GM23338 (cell line): ENCODE data around the gene PLEKHG4B. TPM values are rescaled to one million over a fixed set of nuclear protein-coding genes. Genes with fewer than 3 reads are reported as not detected.

ENCODE experiments used
- ATAC-seq: fragments of 200-7000 bp; cut with Tn5 transposase; 3 replicates; pipeline ENCODE4 v1.9.1; 2020
- DNase-seq: peaks from one replicate; pipeline ENCODE4 v3.0.0-alpha.2; 2015; ENCODE audit warnings: low spot score
- H2AFZ ChIP-seq: fragments of 200-600 bp; sonication (generic); 2 replicates; pipeline ENCODE4 v1.8.0; 2016; ENCODE audit warnings: antibody characterized with exemption, mild to moderate bottlenecking, moderate library complexity
- H3F3A ChIP-seq: fragments of 200-600 bp; sonication (generic); replicated peaks from 2 replicates; pipeline ENCODE4 v1.8.0; 2017; ENCODE audit warnings: antibody characterized with exemption, mixed run types, low read depth
- H3K27ac ChIP-seq: fragments of 200-600 bp; sonication (generic); 2 replicates; pipeline ENCODE4 v1.6.1; 2016; ENCODE audit warnings: low read depth
- H3K27me3 ChIP-seq: fragments of 200-600 bp; sonication (generic); 2 replicates; pipeline ENCODE4 v1.8.0; 2016; ENCODE audit warnings: mild to moderate bottlenecking, mixed run types, moderate library complexity; ENCODE audit not compliant: insufficient read depth
- H3K36me3 ChIP-seq: fragments of 200-600 bp; sonication (generic); 2 replicates; pipeline ENCODE4 v1.8.0; 2016; ENCODE audit warnings: mild to moderate bottlenecking; ENCODE audit not compliant: insufficient read depth
- H3K4me1 ChIP-seq: fragments of 200-600 bp; sonication (generic); 2 replicates; pipeline ENCODE4 v1.8.0; 2016; ENCODE audit warnings: mild to moderate bottlenecking, moderate library complexity; ENCODE audit not compliant: insufficient read depth
- H3K4me2 ChIP-seq: fragments of 200-600 bp; sonication (generic); 2 replicates; pipeline ENCODE4 v1.7.1; 2017; ENCODE audit warnings: mixed run types
- H3K4me3 ChIP-seq: fragments of 200-600 bp; sonication (generic); 2 replicates; pipeline ENCODE4 v1.6.1; 2016; ENCODE audit warnings: mixed run types
- H3K79me2 ChIP-seq: fragments of 200-600 bp; sonication (generic); replicated peaks from 2 replicates; pipeline ENCODE4 v1.8.0; 2017; ENCODE audit warnings: mild to moderate bottlenecking; ENCODE audit not compliant: insufficient read depth
- H3K9me2 ChIP-seq: fragments of 200-600 bp; sonication (generic); 2 replicates; pipeline ENCODE4 v1.8.0; 2017; ENCODE audit not compliant: insufficient read depth
- H4K20me1 ChIP-seq: fragments of 200-600 bp; sonication (generic); replicated peaks from 2 replicates; pipeline ENCODE4 v1.8.0; 2017; ENCODE audit warnings: mild to moderate bottlenecking; ENCODE audit not compliant: insufficient read depth
- H3K27ac Mint-ChIP-seq: 2 replicates; pipeline ENCODE4 v1.8.0; 2020; ENCODE audit warnings: inconsistent platforms, mild to moderate bottlenecking, moderate library complexity, mixed read lengths
- H3K27me3 Mint-ChIP-seq: 3 replicates; pipeline ENCODE4 v1.8.0; 2022; ENCODE audit warnings: low read depth, mild to moderate bottlenecking, moderate library complexity, mixed read lengths, inconsistent platforms; ENCODE audit not compliant: insufficient read depth, poor library complexity
- H3K36me3 Mint-ChIP-seq: 3 replicates; pipeline ENCODE4 v1.8.0; 2021; ENCODE audit warnings: low read depth, mild to moderate bottlenecking, inconsistent platforms, moderate library complexity, mixed read lengths
- H3K4me1 Mint-ChIP-seq: 3 replicates; pipeline ENCODE4 v1.8.0; 2020; ENCODE audit warnings: mild to moderate bottlenecking, inconsistent platforms, mixed read lengths
- H3K4me3 Mint-ChIP-seq: 3 replicates; pipeline ENCODE4 v1.8.0; 2021; ENCODE audit warnings: moderate library complexity, mild to moderate bottlenecking, inconsistent platforms, mixed read lengths
- H3K9me3 Mint-ChIP-seq: 3 replicates; pipeline ENCODE4 v1.8.0; 2020; ENCODE audit warnings: moderate library complexity, mild to moderate bottlenecking, inconsistent platforms, mixed read lengths
- CREB1 ChIP-seq: fragments of 250-450 bp; sonication (Bioruptor Pico); IDR thresholded peaks from 2 replicates; pipeline ENCODE4 v1.5.0; 2020; ENCODE audit warnings: low read depth, mild to moderate bottlenecking, moderate library complexity
- EZH2 ChIP-seq: fragments of 200-600 bp; sonication (generic); IDR thresholded peaks from one replicate; pipeline ENCODE4 v1.8.0; 2017; ENCODE audit warnings: antibody characterized with exemption, mild to moderate bottlenecking, low read depth; ENCODE audit not compliant: unreplicated experiment
- EZH2phosphoT487 ChIP-seq: fragments of 200-600 bp; sonication (generic); IDR thresholded peaks from one replicate; pipeline ENCODE4 v1.8.1; 2018; ENCODE audit warnings: antibody characterized with exemption; ENCODE audit not compliant: unreplicated experiment
- NANOG ChIP-seq: IDR thresholded peaks from 2 replicates; pipeline ENCODE4 v1.6.1; 2016; ENCODE audit warnings: antibody characterized with exemption, borderline replicate concordance
- POLR2AphosphoS5 ChIP-seq: IDR thresholded peaks from 2 replicates; pipeline ENCODE4 v1.6.1; 2016; ENCODE audit warnings: antibody characterized with exemption, low read depth
- STAT1 ChIP-seq: IDR thresholded peaks from one replicate; pipeline ENCODE4 v1.6.1; 2016; ENCODE audit warnings: antibody characterized with exemption; ENCODE audit not compliant: unreplicated experiment
- polyA plus RNA-seq: library from polyadenylated mRNA; unstranded; fragments of >200 nt; fragmentation: Nextera tagmentation; extraction: Ambion mirVana; gene quantifications from 2 replicates; pipeline ENCODE4 v1.2.1, GENCODE V29; 2016
- total RNA-seq: library from RNA; depleted of rRNA; stranded (reverse); fragments of >200 nt; shearing (Covaris generic); gene quantifications from 2 replicates; pipeline ENCODE4 v1.2.3, GENCODE V29; 2014
- TF ChIP-seq, protein P1 (sequence below): IDR thresholded peaks from 2 replicates; pipeline ENCODE4 v1.6.1; 2016; ENCODE audit warnings: antibody characterized with exemption
- TF ChIP-seq, protein P2 (sequence below), 2 experiments: fragments of 200-600 bp in 1 of 2; sonication (generic) in 1 of 2; conservative IDR thresholded peaks; 2 replicates each; pipeline versions ENCODE4 v1.5.1 to v1.6.1; 2016 to 2017; ENCODE audit warnings: antibody characterized with exemption in 2 of 2, low read depth in 2 of 2, mild to moderate bottlenecking in 2 of 2, moderate library complexity in 1 of 2
- TF ChIP-seq, protein P3 (sequence below): IDR thresholded peaks from one replicate; pipeline ENCODE4 v1.6.1; 2018; ENCODE audit warnings: antibody characterized with exemption; ENCODE audit not compliant: unreplicated experiment
- TF ChIP-seq, protein P4 (sequence below): fragments of 250-450 bp; sonication (Bioruptor Pico); IDR thresholded peaks from 2 replicates; pipeline ENCODE4 v1.5.0; 2020; ENCODE audit warnings: mild to moderate bottlenecking, moderate library complexity

Gene PLEKHG4B
- total and polyA plus RNA-seq, 2 experiments from 2014 or later, result 33.5 to 54.8 TPM

DNA sequence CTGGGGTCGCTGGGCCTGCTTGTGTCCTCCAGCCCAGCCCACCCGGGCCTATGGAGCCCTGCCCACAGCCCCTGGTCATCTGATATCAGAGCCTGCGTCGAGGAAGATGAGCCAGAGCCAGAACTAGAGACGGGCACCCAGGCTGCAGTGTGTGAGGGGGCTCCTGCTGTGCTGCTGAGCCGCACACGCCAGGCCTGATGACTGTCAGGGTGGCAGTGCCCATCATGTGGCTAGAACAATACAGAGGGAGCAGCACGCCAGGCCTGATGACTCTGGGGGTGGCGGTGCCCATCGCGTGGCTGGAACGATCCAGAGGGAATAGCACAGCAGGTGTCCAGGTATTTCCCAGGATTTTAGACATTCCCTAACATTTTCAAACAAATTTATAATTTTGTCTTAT, 90.2 kb downstream of the PLEKHG4B start:
- Mint-ChIP-seq H3K4me1 (peaks cover 12% of the 10 kb centered on the region), H3K4me3 (no peak overlapping the region), H3K36me3 (peaks cover 32% of the 10 kb centered on the region), H3K27me3 (peaks cover 2% of the 10 kb centered on the region), H3K9me3 (no peaks in the 10 kb centered on the region; the same call in 2 of the 3 replicates), H3K27ac (no peak overlapping the region)
- Histone ChIP-seq H3K4me3 (no peak overlapping the region), H3K27me3 (no peaks in the 10 kb centered on the region), H3K36me3 (peaks cover 3% of the 10 kb centered on the region; the same call in 1 of the 2 replicates), H3K4me1 (no peaks in the 10 kb centered on the region), H3F3A (no peaks in the 10 kb centered on the region), H2AFZ (no peak overlapping the region), H3K79me2 (no peaks in the 10 kb centered on the region), H3K4me2 (no peak overlapping the region), H3K9me2 (no peaks in the 10 kb centered on the region), H3K27ac (no peak overlapping the region), H4K20me1 (no peaks in the 10 kb centered on the region; the same call in 1 of the 2 replicates)
- ATAC-seq (no peak), DNase-seq (no peak)
- no peak for TF ChIP-seq EZH2phosphoT487
- TF ChIP-seq, protein P1, sequence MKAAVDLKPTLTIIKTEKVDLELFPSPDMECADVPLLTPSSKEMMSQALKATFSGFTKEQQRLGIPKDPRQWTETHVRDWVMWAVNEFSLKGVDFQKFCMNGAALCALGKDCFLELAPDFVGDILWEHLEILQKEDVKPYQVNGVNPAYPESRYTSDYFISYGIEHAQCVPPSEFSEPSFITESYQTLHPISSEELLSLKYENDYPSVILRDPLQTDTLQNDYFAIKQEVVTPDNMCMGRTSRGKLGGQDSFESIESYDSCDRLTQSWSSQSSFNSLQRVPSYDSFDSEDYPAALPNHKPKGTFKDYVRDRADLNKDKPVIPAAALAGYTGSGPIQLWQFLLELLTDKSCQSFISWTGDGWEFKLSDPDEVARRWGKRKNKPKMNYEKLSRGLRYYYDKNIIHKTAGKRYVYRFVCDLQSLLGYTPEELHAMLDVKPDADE, result no peak
- TF ChIP-seq, protein P2, sequence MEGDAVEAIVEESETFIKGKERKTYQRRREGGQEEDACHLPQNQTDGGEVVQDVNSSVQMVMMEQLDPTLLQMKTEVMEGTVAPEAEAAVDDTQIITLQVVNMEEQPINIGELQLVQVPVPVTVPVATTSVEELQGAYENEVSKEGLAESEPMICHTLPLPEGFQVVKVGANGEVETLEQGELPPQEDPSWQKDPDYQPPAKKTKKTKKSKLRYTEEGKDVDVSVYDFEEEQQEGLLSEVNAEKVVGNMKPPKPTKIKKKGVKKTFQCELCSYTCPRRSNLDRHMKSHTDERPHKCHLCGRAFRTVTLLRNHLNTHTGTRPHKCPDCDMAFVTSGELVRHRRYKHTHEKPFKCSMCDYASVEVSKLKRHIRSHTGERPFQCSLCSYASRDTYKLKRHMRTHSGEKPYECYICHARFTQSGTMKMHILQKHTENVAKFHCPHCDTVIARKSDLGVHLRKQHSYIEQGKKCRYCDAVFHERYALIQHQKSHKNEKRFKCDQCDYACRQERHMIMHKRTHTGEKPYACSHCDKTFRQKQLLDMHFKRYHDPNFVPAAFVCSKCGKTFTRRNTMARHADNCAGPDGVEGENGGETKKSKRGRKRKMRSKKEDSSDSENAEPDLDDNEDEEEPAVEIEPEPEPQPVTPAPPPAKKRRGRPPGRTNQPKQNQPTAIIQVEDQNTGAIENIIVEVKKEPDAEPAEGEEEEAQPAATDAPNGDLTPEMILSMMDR (conservative IDR thresholded peaks at IDR 0.05; ENCODE audit: low read depth in 2 of 2), result no peak
- TF ChIP-seq, protein P3, sequence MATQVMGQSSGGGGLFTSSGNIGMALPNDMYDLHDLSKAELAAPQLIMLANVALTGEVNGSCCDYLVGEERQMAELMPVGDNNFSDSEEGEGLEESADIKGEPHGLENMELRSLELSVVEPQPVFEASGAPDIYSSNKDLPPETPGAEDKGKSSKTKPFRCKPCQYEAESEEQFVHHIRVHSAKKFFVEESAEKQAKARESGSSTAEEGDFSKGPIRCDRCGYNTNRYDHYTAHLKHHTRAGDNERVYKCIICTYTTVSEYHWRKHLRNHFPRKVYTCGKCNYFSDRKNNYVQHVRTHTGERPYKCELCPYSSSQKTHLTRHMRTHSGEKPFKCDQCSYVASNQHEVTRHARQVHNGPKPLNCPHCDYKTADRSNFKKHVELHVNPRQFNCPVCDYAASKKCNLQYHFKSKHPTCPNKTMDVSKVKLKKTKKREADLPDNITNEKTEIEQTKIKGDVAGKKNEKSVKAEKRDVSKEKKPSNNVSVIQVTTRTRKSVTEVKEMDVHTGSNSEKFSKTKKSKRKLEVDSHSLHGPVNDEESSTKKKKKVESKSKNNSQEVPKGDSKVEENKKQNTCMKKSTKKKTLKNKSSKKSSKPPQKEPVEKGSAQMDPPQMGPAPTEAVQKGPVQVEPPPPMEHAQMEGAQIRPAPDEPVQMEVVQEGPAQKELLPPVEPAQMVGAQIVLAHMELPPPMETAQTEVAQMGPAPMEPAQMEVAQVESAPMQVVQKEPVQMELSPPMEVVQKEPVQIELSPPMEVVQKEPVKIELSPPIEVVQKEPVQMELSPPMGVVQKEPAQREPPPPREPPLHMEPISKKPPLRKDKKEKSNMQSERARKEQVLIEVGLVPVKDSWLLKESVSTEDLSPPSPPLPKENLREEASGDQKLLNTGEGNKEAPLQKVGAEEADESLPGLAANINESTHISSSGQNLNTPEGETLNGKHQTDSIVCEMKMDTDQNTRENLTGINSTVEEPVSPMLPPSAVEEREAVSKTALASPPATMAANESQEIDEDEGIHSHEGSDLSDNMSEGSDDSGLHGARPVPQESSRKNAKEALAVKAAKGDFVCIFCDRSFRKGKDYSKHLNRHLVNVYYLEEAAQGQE, result no peak
- no peak for TF ChIP-seq STAT1
- TF ChIP-seq NANOG, result no peak
- no peak for TF ChIP-seq POLR2AphosphoS5
- TF ChIP-seq CREB1 (CRISPR knock-in tag), result no peak
- no peak for TF ChIP-seq EZH2

DNA sequence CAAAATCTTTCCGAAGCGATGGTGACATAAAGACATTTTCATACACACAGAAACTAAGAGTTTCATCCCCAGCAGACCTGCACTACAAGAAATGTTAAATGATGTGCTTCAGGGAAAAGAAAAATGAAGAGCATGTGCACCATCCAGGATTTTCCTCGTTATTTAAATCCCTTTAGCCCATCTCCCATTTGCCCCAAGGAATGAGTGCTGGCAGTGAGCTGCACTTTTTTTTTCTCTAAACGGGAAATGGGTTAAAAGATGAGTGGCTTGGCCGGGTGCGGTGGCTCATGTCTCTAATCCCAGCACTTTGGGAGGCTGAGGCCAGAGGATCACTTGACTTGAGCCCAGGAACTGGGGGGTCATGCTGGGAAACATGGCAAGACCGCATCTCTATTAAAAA, 92.5 kb downstream of the PLEKHG4B start:
- Histone ChIP-seq H3K4me3 (no peak overlapping the region), H3K27ac (no peak overlapping the region), H3F3A (0 out of 2 replicates have a peak, but pooled peaks cover 2% of the 10 kb centered on the region), H3K79me2 (no peaks in the 10 kb centered on the region), H3K4me2 (no peak overlapping the region), H3K4me1 (no peaks in the 10 kb centered on the region; the same call in 1 of the 2 replicates), H3K36me3 (peaks cover 3% of the 10 kb centered on the region; the same call in 1 of the 2 replicates), H3K27me3 (no peaks in the 10 kb centered on the region), H3K9me2 (no peaks in the 10 kb centered on the region), H4K20me1 (no peaks in the 10 kb centered on the region; the same call in 1 of the 2 replicates), H2AFZ (no peak overlapping the region)
- H3K36me3 Mint-ChIP-seq, result peaks cover 24% of the 10 kb centered on the region
- peaks cover 22% of the 10 kb centered on the region for H3K4me1 Mint-ChIP-seq
- DNase-seq, result no peak
- H3K9me3 Mint-ChIP-seq, result no peaks in the 10 kb centered on the region; the same call in 2 of the 3 replicates
- no peak for ATAC-seq
- H3K4me3 Mint-ChIP-seq, result no peak overlapping the region
- H3K27ac Mint-ChIP-seq, result no peak overlapping the region
- peaks cover 8% of the 10 kb centered on the region for H3K27me3 Mint-ChIP-seq
- TF ChIP-seq, protein P4, sequence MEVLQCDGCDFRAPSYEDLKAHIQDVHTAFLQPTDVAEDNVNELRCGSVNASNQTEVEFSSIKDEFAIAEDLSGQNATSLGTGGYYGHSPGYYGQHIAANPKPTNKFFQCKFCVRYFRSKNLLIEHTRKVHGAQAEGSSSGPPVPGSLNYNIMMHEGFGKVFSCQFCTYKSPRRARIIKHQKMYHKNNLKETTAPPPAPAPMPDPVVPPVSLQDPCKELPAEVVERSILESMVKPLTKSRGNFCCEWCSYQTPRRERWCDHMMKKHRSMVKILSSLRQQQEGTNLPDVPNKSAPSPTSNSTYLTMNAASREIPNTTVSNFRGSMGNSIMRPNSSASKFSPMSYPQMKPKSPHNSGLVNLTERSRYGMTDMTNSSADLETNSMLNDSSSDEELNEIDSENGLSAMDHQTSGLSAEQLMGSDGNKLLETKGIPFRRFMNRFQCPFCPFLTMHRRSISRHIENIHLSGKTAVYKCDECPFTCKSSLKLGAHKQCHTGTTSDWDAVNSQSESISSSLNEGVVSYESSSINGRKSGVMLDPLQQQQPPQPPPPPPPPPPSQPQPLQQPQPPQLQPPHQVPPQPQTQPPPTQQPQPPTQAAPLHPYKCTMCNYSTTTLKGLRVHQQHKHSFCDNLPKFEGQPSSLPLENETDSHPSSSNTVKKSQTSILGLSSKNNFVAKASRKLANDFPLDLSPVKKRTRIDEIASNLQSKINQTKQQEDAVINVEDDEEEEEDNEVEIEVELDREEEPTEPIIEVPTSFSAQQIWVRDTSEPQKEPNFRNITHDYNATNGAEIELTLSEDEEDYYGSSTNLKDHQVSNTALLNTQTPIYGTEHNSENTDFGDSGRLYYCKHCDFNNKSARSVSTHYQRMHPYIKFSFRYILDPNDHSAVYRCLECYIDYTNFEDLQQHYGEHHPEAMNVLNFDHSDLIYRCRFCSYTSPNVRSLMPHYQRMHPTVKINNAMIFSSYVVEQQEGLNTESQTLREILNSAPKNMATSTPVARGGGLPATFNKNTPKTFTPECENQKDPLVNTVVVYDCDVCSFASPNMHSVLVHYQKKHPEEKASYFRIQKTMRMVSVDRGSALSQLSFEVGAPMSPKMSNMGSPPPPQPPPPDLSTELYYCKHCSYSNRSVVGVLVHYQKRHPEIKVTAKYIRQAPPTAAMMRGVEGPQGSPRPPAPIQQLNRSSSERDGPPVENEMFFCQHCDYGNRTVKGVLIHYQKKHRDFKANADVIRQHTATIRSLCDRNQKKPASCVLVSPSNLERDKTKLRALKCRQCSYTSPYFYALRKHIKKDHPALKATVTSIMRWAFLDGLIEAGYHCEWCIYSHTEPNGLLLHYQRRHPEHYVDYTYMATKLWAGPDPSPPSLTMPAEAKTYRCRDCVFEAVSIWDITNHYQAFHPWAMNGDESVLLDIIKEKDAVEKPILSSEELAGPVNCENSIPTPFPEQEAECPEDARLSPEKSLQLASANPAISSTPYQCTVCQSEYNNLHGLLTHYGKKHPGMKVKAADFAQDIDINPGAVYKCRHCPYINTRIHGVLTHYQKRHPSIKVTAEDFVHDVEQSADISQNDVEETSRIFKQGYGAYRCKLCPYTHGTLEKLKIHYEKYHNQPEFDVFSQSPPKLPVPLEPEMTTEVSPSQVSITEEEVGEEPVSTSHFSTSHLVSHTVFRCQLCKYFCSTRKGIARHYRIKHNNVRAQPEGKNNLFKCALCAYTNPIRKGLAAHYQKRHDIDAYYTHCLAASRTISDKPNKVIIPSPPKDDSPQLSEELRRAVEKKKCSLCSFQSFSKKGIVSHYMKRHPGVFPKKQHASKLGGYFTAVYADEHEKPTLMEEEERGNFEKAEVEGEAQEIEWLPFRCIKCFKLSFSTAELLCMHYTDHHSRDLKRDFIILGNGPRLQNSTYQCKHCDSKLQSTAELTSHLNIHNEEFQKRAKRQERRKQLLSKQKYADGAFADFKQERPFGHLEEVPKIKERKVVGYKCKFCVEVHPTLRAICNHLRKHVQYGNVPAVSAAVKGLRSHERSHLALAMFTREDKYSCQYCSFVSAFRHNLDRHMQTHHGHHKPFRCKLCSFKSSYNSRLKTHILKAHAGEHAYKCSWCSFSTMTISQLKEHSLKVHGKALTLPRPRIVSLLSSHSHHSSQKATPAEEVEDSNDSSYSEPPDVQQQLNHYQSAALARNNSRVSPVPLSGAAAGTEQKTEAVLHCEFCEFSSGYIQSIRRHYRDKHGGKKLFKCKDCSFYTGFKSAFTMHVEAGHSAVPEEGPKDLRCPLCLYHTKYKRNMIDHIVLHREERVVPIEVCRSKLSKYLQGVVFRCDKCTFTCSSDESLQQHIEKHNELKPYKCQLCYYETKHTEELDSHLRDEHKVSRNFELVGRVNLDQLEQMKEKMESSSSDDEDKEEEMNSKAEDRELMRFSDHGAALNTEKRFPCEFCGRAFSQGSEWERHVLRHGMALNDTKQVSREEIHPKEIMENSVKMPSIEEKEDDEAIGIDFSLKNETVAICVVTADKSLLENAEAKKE (CRISPR knock-in tag), result no peak
- no peak for TF ChIP-seq EZH2
